NCI-H187 treated with DMSO at 0.1 percent for 48 hours (cell line): ENCODE data around the gene SPATA20.

Experiments
- DNase-seq: peaks from one replicate; lab custom pipeline; 2025; lab: John Stamatoyannopoulos, UW

The SPATA20 gene

GRCh38 chr17:50559674-50560184 is 12.8 kb downstream of the SPATA20 start:
- DNase-seq, result no peak

- DNase-seq, result no peak
These were observed 13.3 kb downstream of the SPATA20 start, which contains the start of gene CACNA1G for GRCh38 chr17:50560185-50560824. CACNA1G (plus strand) TSS chr17:50560715; CDS start chr17:50561460, 745 bp downstream.

GRCh38 chr17:50560931-50561745 is 14.2 kb downstream of the SPATA20 start:
- DNase-seq, result no peak

- DNase-seq, result no peak
These were observed 14.8 kb downstream of the SPATA20 start for GRCh38 chr17:50561746-50562141.

GRCh38 chr17:50562242-50563091 is 15.5 kb downstream of the SPATA20 start:
- no peak for DNase-seq

- DNase-seq, result no peak
These were observed 16.1 kb downstream of the SPATA20 start for GRCh38 chr17:50563092-50563511.

- no peak for DNase-seq
These were observed 17.9 kb downstream of the SPATA20 start for GRCh38 chr17:50564916-50565315.

- DNase-seq, result no peak
These were observed 18.7 kb downstream of the SPATA20 start for GRCh38 chr17:50565402-50566350.

GRCh38 chr17:50566886-50567285 is 19.9 kb downstream of the SPATA20 start:
- no peak for DNase-seq

- DNase-seq, result no peak
These were observed 21.7 kb downstream of the SPATA20 start for GRCh38 chr17:50568659-50569058.

GRCh38 chr17:50569592-50569991 is 22.6 kb downstream of the SPATA20 start:
- DNase-seq, result no peak

- DNase-seq, result no peak
These were observed 23.1 kb downstream of the SPATA20 start for GRCh38 chr17:50570032-50570431.

- no peak for DNase-seq
These were observed 23.6 kb downstream of the SPATA20 start for GRCh38 chr17:50570528-50570927.

GRCh38 chr17:50571681-50572080 is 24.7 kb downstream of the SPATA20 start:
- DNase-seq, result no peak

- no peak for DNase-seq
These were observed 25.6 kb downstream of the SPATA20 start for GRCh38 chr17:50572541-50572940.

- no peak for DNase-seq
These were observed 27.1 kb downstream of the SPATA20 start for GRCh38 chr17:50573866-50574611.

GRCh38 chr17:50575581-50576210 is 28.7 kb downstream of the SPATA20 start:
- no peak for DNase-seq

GRCh38 chr17:50576864-50577263 is 29.9 kb downstream of the SPATA20 start:
- no peak for DNase-seq

GRCh38 chr17:50577451-50577954 is 30.5 kb downstream of the SPATA20 start:
- DNase-seq, result no peak

- DNase-seq, result no peak
These were observed 31.2 kb downstream of the SPATA20 start for GRCh38 chr17:50578173-50578572.
